Mesothelial cell of epicardium (in vitro differentiated cells): ENCODE measurements around the gene CPD. TPM values are rescaled to one million over a fixed set of nuclear protein-coding genes. Genes with fewer than 3 reads are reported as not detected.
A peak's percentile ranks its signal among the peaks of the same experiment; 100 is the strongest.

Experiments used
- DNase-seq, 2 experiments: peaks; one replicate each; pipeline ENCODE4 v3.0.0; 2021; ENCODE audit warnings: low spot score in 2 of 2; ENCODE audit not compliant: unreplicated experiment in 2 of 2
- H3K27ac Mint-ChIP-seq: 2 replicates; pipeline ENCODE4 v1.8.0; 2021; ENCODE audit warnings: mixed read lengths
- H3K27me3 Mint-ChIP-seq: 2 replicates; pipeline ENCODE4 v1.8.0; 2021; ENCODE audit warnings: low read depth, mixed read lengths
- H3K36me3 Mint-ChIP-seq: 2 replicates; pipeline ENCODE4 v1.8.0; 2021; ENCODE audit warnings: mixed read lengths
- H3K4me1 Mint-ChIP-seq: 2 replicates; pipeline ENCODE4 v1.8.0; 2021; ENCODE audit warnings: mixed read lengths
- H3K4me3 Mint-ChIP-seq: 2 replicates; pipeline ENCODE4 v1.8.0; 2021; ENCODE audit warnings: mild to moderate bottlenecking, moderate library complexity, mixed read lengths
- H3K9me3 Mint-ChIP-seq: 2 replicates; pipeline ENCODE4 v1.8.0; 2021; ENCODE audit warnings: mixed read lengths
- CTCF ChIP-seq: fragments of 200-600 bp; sonication (generic); IDR thresholded peaks from one replicate; pipeline ENCODE4 v1.5.0; 2021; ENCODE audit warnings: antibody characterized with exemption; ENCODE audit not compliant: unreplicated experiment
- total RNA-seq: library from RNA; stranded (reverse); gene quantifications from 3 replicates; pipeline ENCODE4 v1.2.1, GENCODE V29; 2021

CPD gene
- total RNA-seq, 1 donor from 2014 or later, result 49.3 TPM

- H3K4me3 Mint-ChIP-seq, result peak overlapping the region; percentile 77
- H3K9me3 Mint-ChIP-seq, result no peaks in the 10 kb centered on the region
- TF ChIP-seq CTCF, result no peak
- no peaks in the 10 kb centered on the region for H3K36me3 Mint-ChIP-seq
- peaks cover 51% of the 10 kb centered on the region for H3K4me1 Mint-ChIP-seq
- peak overlapping the region; percentile 73 for H3K27ac Mint-ChIP-seq
- DNase-seq, result no peak
- H3K27me3 Mint-ChIP-seq, result peaks cover 3% of the 10 kb centered on the region
These were observed 1.0 kb upstream of the CPD start for GRCh38 chr17:30377574-30378240.

- Mint-ChIP-seq H3K4me1 (peaks cover 54% of the 10 kb centered on the region), H3K4me3 (peak overlapping the region; percentile 77), H3K9me3 (no peaks in the 10 kb centered on the region), H3K36me3 (no peaks in the 10 kb centered on the region), H3K27me3 (peaks cover under 1% of the 10 kb centered on the region), H3K27ac (peak overlapping the region; percentile 73)
- no peak for TF ChIP-seq CTCF
- no peak for DNase-seq
These were observed 394 bp upstream of the CPD start for GRCh38 chr17:30378241-30378824.

- no peaks in the 10 kb centered on the region for H3K9me3 Mint-ChIP-seq
- H3K36me3 Mint-ChIP-seq, result no peaks in the 10 kb centered on the region
- no peaks in the 10 kb centered on the region for H3K27me3 Mint-ChIP-seq
- DNase-seq, result no peak
- H3K4me1 Mint-ChIP-seq, result peaks cover 54% of the 10 kb centered on the region
- TF ChIP-seq CTCF, result no peak
- H3K4me3 Mint-ChIP-seq, result peak overlapping the region; percentile 73
- H3K27ac Mint-ChIP-seq, result no peak overlapping the region
These were observed 676 bp downstream of the CPD start for GRCh38 chr17:30379303-30379902.

GRCh38 chr17:30379903-30380381 lies 1.2 kb downstream of the CPD start:
- Mint-ChIP-seq H3K36me3 (no peaks in the 10 kb centered on the region), H3K4me3 (peak overlapping the region; percentile 73), H3K4me1 (peaks cover 54% of the 10 kb centered on the region), H3K9me3 (no peaks in the 10 kb centered on the region), H3K27me3 (no peaks in the 10 kb centered on the region), H3K27ac (no peak overlapping the region)
- no peak for DNase-seq
- TF ChIP-seq CTCF, result no peak

- TF ChIP-seq CTCF, result no peak
- peaks cover 52% of the 10 kb centered on the region for H3K4me1 Mint-ChIP-seq
- H3K9me3 Mint-ChIP-seq, result no peaks in the 10 kb centered on the region
These were observed 2.1 kb downstream of the CPD start for GRCh38 chr17:30380643-30381339.

More at GRCh38 chr17:30380643-30381339, 2.1 kb downstream of the CPD start:
- H3K4me3 Mint-ChIP-seq, result peak overlapping the region; percentile 73
- no peak overlapping the region for H3K27ac Mint-ChIP-seq
- H3K27me3 Mint-ChIP-seq, result no peaks in the 10 kb centered on the region
- no peak for DNase-seq
- H3K36me3 Mint-ChIP-seq, result peaks cover 3% of the 10 kb centered on the region
